CD14-positive monocyte (primary cell): ENCODE data around the gene ARMC8. TPM values are rescaled to one million over a fixed set of nuclear protein-coding genes. Genes with fewer than 3 reads are reported as not detected.

ENCODE experiments used
- DNase-seq, 3 donors: peaks; one replicate each; pipeline ENCODE4 v3.0.0-alpha.2; 2011 to 2022
- H2AFZ ChIP-seq: 2 replicates; pipeline ENCODE4 v1.6.0; 2012; ENCODE audit warnings: mild to moderate bottlenecking, low read depth, low read length, inconsistent platforms; ENCODE audit not compliant: insufficient read depth, poor library complexity, severe bottlenecking
- H3K27ac ChIP-seq, 2 donors: 1 replicate in 1 of 2; 2 replicates in 1 of 2; pipeline ENCODE4 v1.5.1; 2012 to 2013; ENCODE audit warnings: low read length in 2 of 2, control low read depth in 1 of 2, inconsistent platforms in 1 of 2, low read depth in 1 of 2, mild to moderate bottlenecking in 1 of 2
- H3K27me3 ChIP-seq, 2 donors: one replicate each; pipeline versions ENCODE4 v1.6.0 to v1.6.1; 2011 to 2013; ENCODE audit warnings: low read length in 2 of 2; ENCODE audit not compliant: control insufficient read depth in 2 of 2, insufficient read depth in 2 of 2
- H3K36me3 ChIP-seq, 2 donors: replicated peaks in 1 of 2; 1 replicate in 1 of 2; 2 replicates in 1 of 2; pipeline versions ENCODE4 v1.5.1 to v1.6.1; 2012 to 2013; ENCODE audit warnings: low read length in 2 of 2, control low read depth in 1 of 2, inconsistent platforms in 1 of 2, mild to moderate bottlenecking in 1 of 2; ENCODE audit not compliant: insufficient read depth in 2 of 2, control insufficient read depth in 1 of 2
- H3K4me1 ChIP-seq, 2 donors: 1 replicate in 1 of 2; 2 replicates in 1 of 2; pipeline versions ENCODE4 v1.5.1 to v1.6.1; 2012 to 2013; ENCODE audit warnings: low read length in 2 of 2, control low read depth in 1 of 2, inconsistent platforms in 1 of 2, mild to moderate bottlenecking in 1 of 2, moderate library complexity in 1 of 2; ENCODE audit not compliant: insufficient read depth in 2 of 2, control insufficient read depth in 1 of 2
- H3K4me2 ChIP-seq: replicated peaks from 2 replicates; pipeline ENCODE3; 2012; ENCODE audit warnings: low read length, moderate library complexity, mild to moderate bottlenecking; ENCODE audit not compliant: poor library complexity, severe bottlenecking; ENCODE audit errors: extremely low read depth
- H3K4me3 ChIP-seq, 3 experiments: fragments of 200-600 bp in 1 of 3; sonication (generic) in 1 of 3; replicated peaks in 1 of 3; 1 replicate in 2 of 3; 2 replicates in 1 of 3; pipeline ENCODE4 v1.5.1; 2011 to 2013; ENCODE audit warnings: low read length in 3 of 3, mild to moderate bottlenecking in 3 of 3, control low read depth in 2 of 3, low read depth in 2 of 3, inconsistent platforms in 1 of 3, moderate library complexity in 1 of 3
- H3K79me2 ChIP-seq: 2 replicates; pipeline ENCODE4 v1.6.0; 2012; ENCODE audit warnings: mild to moderate bottlenecking, control low read depth, inconsistent platforms, low read length, moderate library complexity; ENCODE audit not compliant: insufficient read depth
- H3K9ac ChIP-seq: 2 replicates; pipeline ENCODE4 v1.6.0; 2017; ENCODE audit warnings: low read length, mild to moderate bottlenecking; ENCODE audit not compliant: insufficient read depth, poor library complexity, severe bottlenecking
- H3K9me3 ChIP-seq, 2 donors: replicated peaks in 1 of 2; 1 replicate in 1 of 2; 2 replicates in 1 of 2; pipeline versions ENCODE4 v1.5.1 to v1.6.1; 2012 to 2013; ENCODE audit warnings: low read length in 2 of 2, control low read depth in 1 of 2; ENCODE audit not compliant: control insufficient read depth in 1 of 2, insufficient read depth in 1 of 2
- H4K20me1 ChIP-seq: 2 replicates; pipeline ENCODE4 v1.6.0; 2012; ENCODE audit warnings: mild to moderate bottlenecking, low read length, control low read depth, moderate library complexity; ENCODE audit not compliant: insufficient read depth
- H3K27ac Mint-ChIP-seq, 7 donors: one replicate each; pipeline ENCODE4 v1.8.0; 2020; ENCODE audit warnings: mild to moderate bottlenecking in 7 of 7, mixed read lengths in 7 of 7, moderate library complexity in 6 of 7, inconsistent platforms in 2 of 7
- H3K27me3 Mint-ChIP-seq, 3 donors: one replicate each; pipeline ENCODE4 v1.8.0; 2021 to 2022; ENCODE audit warnings: low read depth in 3 of 3, mild to moderate bottlenecking in 3 of 3, mixed read lengths in 3 of 3, moderate library complexity in 3 of 3, inconsistent platforms in 1 of 3
- H3K36me3 Mint-ChIP-seq, 2 donors: one replicate each; pipeline ENCODE4 v1.8.0; 2020; ENCODE audit warnings: mixed read lengths in 2 of 2, inconsistent platforms in 1 of 2, mild to moderate bottlenecking in 1 of 2
- H3K4me1 Mint-ChIP-seq: one replicate; pipeline ENCODE4 v1.8.0; 2020; ENCODE audit warnings: mild to moderate bottlenecking, mixed read lengths
- H3K4me3 Mint-ChIP-seq, 2 donors: one replicate each; pipeline ENCODE4 v1.8.0; 2020; ENCODE audit warnings: mild to moderate bottlenecking in 2 of 2, mixed read lengths in 2 of 2, moderate library complexity in 1 of 2
- H3K9me3 Mint-ChIP-seq, 7 donors: one replicate each; pipeline ENCODE4 v1.8.0; 2020 to 2022; ENCODE audit warnings: mixed read lengths in 7 of 7, mild to moderate bottlenecking in 6 of 7, moderate library complexity in 6 of 7, inconsistent platforms in 2 of 7
- CTCF ChIP-seq: fragments of 200-600 bp; IDR thresholded peaks from one replicate; pipeline ENCODE4 v1.8.0; 2022; ENCODE audit warnings: antibody characterized with exemption, mild to moderate bottlenecking
- WGBS: methylation state at CpG from one replicate; pipeline ENCODE4 v1.1.5; 2013; ENCODE audit warnings: missing lambda C conversion rate; ENCODE audit not compliant: insufficient coverage; 5-methylcytosine and 5-hydroxymethylcytosine counted together
- intact Hi-C, 2 donors: fragments of 100-400 bp; cut with micrococcal nuclease; formaldehyde crosslinking; loops; one replicate each; pipeline versions ENCODE4 v1.15.0 to v1.15.1; 2023
- polyA plus RNA-seq, 3 donors: library from polyadenylated mRNA; depleted of rRNA in 1 of 3; unstranded in 2 of 3; stranded (reverse) in 1 of 3; fragments of 300-500 nt in 2 of 3; fragments of >200 nt in 1 of 3; fragmentation: Illumina TruSeq in 2 of 3; gene quantifications; 1 replicate in 2 of 3; 2 replicates in 1 of 3; pipeline ENCODE4 v1.2.3, GENCODE V29; 2012 to 2021

The ARMC8 gene
- polyA plus RNA-seq, 3 donors = 34.3 to 43.9 (median 42.0) TPM

GRCh38 chr3:138199851-138200250 lies 12.8 kb downstream of the ARMC8 start:
- Histone ChIP-seq H3K9me3 (no peaks in the 10 kb centered on the region), H3K36me3 (peaks cover 0 to 7% of the 10 kb centered on the region in 2 donors), H2AFZ (no peak overlapping the region), H3K4me1 (peaks cover 18 to 33% of the 10 kb centered on the region in 2 donors), H3K79me2 (peaks cover 100% of the 10 kb centered on the region), H3K4me3 (no peak overlapping the region), H3K27ac (peak overlapping the region in 1 of 2 donors; percentile 67), H4K20me1 (peaks cover 97% of the 10 kb centered on the region), H3K27me3 (no peaks in the 10 kb centered on the region), H3K9ac (peak overlapping the region; percentile 16), H3K4me2 (peak overlapping the region; percentile 9)
- H3K36me3 Mint-ChIP-seq = peaks cover 9 to 25% of the 10 kb centered on the region in 2 donors
- intact Hi-C loops = no loop called here
- TF ChIP-seq CTCF = no peak
- H3K27me3 Mint-ChIP-seq = no peaks in the 10 kb centered on the region
- peak overlapping the region in 5 of 7 donors; percentile 0 to 89 (median 23) for H3K27ac Mint-ChIP-seq
- peaks cover 33% of the 10 kb centered on the region for H3K4me1 Mint-ChIP-seq
- WGBS = no CpG with 5 or more reads among the region's 2 CpGs
- no peak for DNase-seq
- peak overlapping the region in 1 of 2 donors; percentile 3 for H3K4me3 Mint-ChIP-seq
- no peaks in the 10 kb centered on the region for H3K9me3 Mint-ChIP-seq

GRCh38 chr3:138200424-138200823 lies 13.3 kb downstream of the ARMC8 start:
- H3K9me3 ChIP-seq = no peaks in the 10 kb centered on the region
- peaks cover 0 to 7% of the 10 kb centered on the region in 2 donors for H3K36me3 ChIP-seq
- Mint-ChIP-seq H3K9me3 (no peaks in the 10 kb centered on the region), H3K27ac (peak overlapping the region in 1 of 7 donors; percentile 60), H3K27me3 (no peaks in the 10 kb centered on the region), H3K4me1 (peaks cover 33% of the 10 kb centered on the region), H3K36me3 (peaks cover 11 to 29% of the 10 kb centered on the region in 2 donors), H3K4me3 (no peak overlapping the region)
- peaks cover 100% of the 10 kb centered on the region for H3K79me2 ChIP-seq
- H4K20me1 ChIP-seq = peaks cover 97% of the 10 kb centered on the region
- no peak overlapping the region for H2AFZ ChIP-seq
- H3K4me1 ChIP-seq = peaks cover 18 to 33% of the 10 kb centered on the region in 2 donors
- WGBS = no CpG with 5 or more reads among the region's 1 CpG
- no peaks in the 10 kb centered on the region for H3K27me3 ChIP-seq
- intact Hi-C loops = no loop called here
- H3K4me2 ChIP-seq = no peak overlapping the region
- no peak overlapping the region for H3K4me3 ChIP-seq
- peak overlapping the region in 1 of 2 donors; percentile 67 for H3K27ac ChIP-seq
- no peak for DNase-seq
- no peak for TF ChIP-seq CTCF
- H3K9ac ChIP-seq = no peak overlapping the region
